Astrocyte (in vitro differentiated cells and primary cell): ENCODE data around the gene NUP98. TPM values are rescaled to one million over a fixed set of nuclear protein-coding genes. Genes with fewer than 3 reads are reported as not detected.

Experiments used
- DNase-seq: peaks from one replicate; pipeline ENCODE4 v3.0.0-alpha.2; 2010; ENCODE audit warnings: low read depth
- FAIRE-seq: peaks from 2 replicates; lab custom pipeline; 2011; peaks lifted over from hg19 to GRCh38; lab: Jason Lieb, UNC
- H2AFZ ChIP-seq: 2 replicates; pipeline ENCODE4 v1.6.0; 2012; ENCODE audit warnings: low read depth, low read length, inconsistent platforms
- H3K27ac ChIP-seq: 2 replicates; pipeline ENCODE4 v1.5.1; 2011; ENCODE audit warnings: low read depth, low read length, inconsistent platforms
- H3K27me3 ChIP-seq: 2 replicates; pipeline ENCODE4 v1.6.0; 2011; ENCODE audit warnings: low read length, inconsistent platforms; ENCODE audit not compliant: insufficient read depth
- H3K36me3 ChIP-seq: 2 replicates; pipeline ENCODE4 v1.5.1; 2011; ENCODE audit warnings: low read length, inconsistent platforms; ENCODE audit not compliant: insufficient read depth
- H3K4me1 ChIP-seq: 2 replicates; pipeline ENCODE4 v1.5.1; 2011; ENCODE audit warnings: low read length, inconsistent platforms; ENCODE audit not compliant: insufficient read depth
- H3K4me2 ChIP-seq: 2 replicates; pipeline ENCODE4 v1.6.0; 2012; ENCODE audit warnings: low read length, inconsistent platforms
- H3K4me3 ChIP-seq: 2 replicates; pipeline ENCODE4 v1.5.1; 2011; ENCODE audit warnings: low read depth, mild to moderate bottlenecking, low read length, inconsistent platforms; ENCODE audit not compliant: insufficient read depth
- H3K79me2 ChIP-seq: 2 replicates; pipeline ENCODE4 v1.6.0; 2012; ENCODE audit warnings: mild to moderate bottlenecking, low read length, inconsistent platforms; ENCODE audit not compliant: insufficient read depth
- H3K9ac ChIP-seq: 2 replicates; pipeline ENCODE4 v1.6.0; 2012; ENCODE audit warnings: mild to moderate bottlenecking, low read length, inconsistent platforms
- H3K9me3 ChIP-seq: 2 replicates; pipeline ENCODE4 v1.5.1; 2012; ENCODE audit warnings: low read depth, mild to moderate bottlenecking, low read length, inconsistent platforms; ENCODE audit not compliant: insufficient read depth
- H4K20me1 ChIP-seq: 2 replicates; pipeline ENCODE4 v1.6.0; 2012; ENCODE audit warnings: low read length, inconsistent platforms; ENCODE audit not compliant: insufficient read depth
- H3K27ac Mint-ChIP-seq: one replicate; pipeline ENCODE4 v1.8.0; 2021; ENCODE audit warnings: mild to moderate bottlenecking, mixed read lengths; ENCODE audit not compliant: unreplicated experiment
- H3K27me3 Mint-ChIP-seq: one replicate; pipeline ENCODE4 v1.8.0; 2021; ENCODE audit warnings: low read depth, mixed read lengths; ENCODE audit not compliant: unreplicated experiment
- H3K36me3 Mint-ChIP-seq: one replicate; pipeline ENCODE4 v1.8.0; 2021; ENCODE audit warnings: low read depth, mixed read lengths; ENCODE audit not compliant: unreplicated experiment
- H3K4me1 Mint-ChIP-seq: one replicate; pipeline ENCODE4 v1.8.0; 2021; ENCODE audit warnings: low read depth, mixed read lengths; ENCODE audit not compliant: unreplicated experiment
- H3K4me3 Mint-ChIP-seq: one replicate; pipeline ENCODE4 v1.8.0; 2021; ENCODE audit warnings: mild to moderate bottlenecking, moderate library complexity, mixed read lengths; ENCODE audit not compliant: unreplicated experiment
- H3K9me3 Mint-ChIP-seq: one replicate; pipeline ENCODE4 v1.8.0; 2021; ENCODE audit warnings: mild to moderate bottlenecking, mixed read lengths; ENCODE audit not compliant: unreplicated experiment
- CTCF ChIP-seq: IDR thresholded peaks from 2 replicates; pipeline ENCODE4 v1.5.1; 2011; ENCODE audit warnings: low read depth, mild to moderate bottlenecking, inconsistent platforms, low read length, moderate library complexity; ENCODE audit not compliant: insufficient read depth
- EZH2 ChIP-seq: IDR thresholded peaks from 2 replicates; pipeline ENCODE4 v1.6.1; 2012; ENCODE audit warnings: mild to moderate bottlenecking, low read length, inconsistent platforms; ENCODE audit not compliant: insufficient read depth
- total RNA-seq: library from RNA; stranded (reverse); gene quantifications from 2 replicates; pipeline ENCODE4 v1.2.1, GENCODE V29; 2021

The NUP98 gene
- total RNA-seq, 1 donor from 2014 or later = 81.2 TPM

GRCh38 chr11:3684129-3684818 lies 113.1 kb downstream of the NUP98 start:
- DNase-seq = no peak
- no peak overlapping the region for H3K4me3 Mint-ChIP-seq
- Histone ChIP-seq H3K27me3 (no peaks in the 10 kb centered on the region), H3K4me3 (no peak overlapping the region), H3K36me3 (peaks cover 71% of the 10 kb centered on the region), H3K9me3 (no peaks in the 10 kb centered on the region), H2AFZ (no peak overlapping the region), H3K79me2 (no peaks in the 10 kb centered on the region), H3K9ac (no peak overlapping the region), H3K4me1 (no peaks in the 10 kb centered on the region), H4K20me1 (peaks cover 20% of the 10 kb centered on the region), H3K27ac (no peak overlapping the region), H3K4me2 (no peak overlapping the region)
- H3K27me3 Mint-ChIP-seq = no peaks in the 10 kb centered on the region
- TF ChIP-seq CTCF (no peak), EZH2 (no peak)
- no peak for FAIRE-seq
- H3K9me3 Mint-ChIP-seq = no peaks in the 10 kb centered on the region
- H3K4me1 Mint-ChIP-seq = peaks cover 2% of the 10 kb centered on the region
- H3K36me3 Mint-ChIP-seq = peaks cover 32% of the 10 kb centered on the region
- H3K27ac Mint-ChIP-seq = no peak overlapping the region

- no peaks in the 10 kb centered on the region for H3K4me1 ChIP-seq
- H3K27ac Mint-ChIP-seq = no peak overlapping the region
- H3K27me3 ChIP-seq = no peaks in the 10 kb centered on the region
- no peak overlapping the region for H3K4me3 ChIP-seq
- H2AFZ ChIP-seq = no peak overlapping the region
- no peak overlapping the region for H3K27ac ChIP-seq
- no peaks in the 10 kb centered on the region for H3K9me3 Mint-ChIP-seq
- no peak overlapping the region for H3K4me2 ChIP-seq
- H4K20me1 ChIP-seq = peaks cover 20% of the 10 kb centered on the region
- H3K79me2 ChIP-seq = no peaks in the 10 kb centered on the region
- H3K27me3 Mint-ChIP-seq = no peaks in the 10 kb centered on the region
- H3K36me3 ChIP-seq = peaks cover 83% of the 10 kb centered on the region
- peaks cover 2% of the 10 kb centered on the region for H3K4me1 Mint-ChIP-seq
- H3K4me3 Mint-ChIP-seq = no peak overlapping the region
- TF ChIP-seq CTCF (no peak), EZH2 (no peak)
- no peak for FAIRE-seq
- peaks cover 38% of the 10 kb centered on the region for H3K36me3 Mint-ChIP-seq
- DNase-seq = no peak
- H3K9me3 ChIP-seq = no peaks in the 10 kb centered on the region
- H3K9ac ChIP-seq = no peak overlapping the region
Observed at GRCh38 chr11:3683039-3683438, 114.3 kb downstream of the NUP98 start.

- H3K27me3 ChIP-seq = no peaks in the 10 kb centered on the region
- H3K4me3 ChIP-seq = no peak overlapping the region
- no peak overlapping the region for H3K4me2 ChIP-seq
- Mint-ChIP-seq H3K27me3 (no peaks in the 10 kb centered on the region), H3K36me3 (peaks cover 21% of the 10 kb centered on the region), H3K9me3 (no peaks in the 10 kb centered on the region), H3K4me3 (no peak overlapping the region), H3K27ac (no peak overlapping the region), H3K4me1 (peaks cover 6% of the 10 kb centered on the region)
- no peak overlapping the region for H2AFZ ChIP-seq
- peaks cover 66% of the 10 kb centered on the region for H3K36me3 ChIP-seq
- no peaks in the 10 kb centered on the region for H3K79me2 ChIP-seq
- no peak overlapping the region for H3K9ac ChIP-seq
- DNase-seq = no peak
- no peak overlapping the region for H3K27ac ChIP-seq
- H3K4me1 ChIP-seq = peaks cover 6% of the 10 kb centered on the region
- FAIRE-seq = no peak
- TF ChIP-seq CTCF (no peak), EZH2 (no peak)
- H4K20me1 ChIP-seq = peaks cover 17% of the 10 kb centered on the region
- H3K9me3 ChIP-seq = no peaks in the 10 kb centered on the region
Observed at GRCh38 chr11:3679077-3679476, 118.3 kb downstream of the NUP98 start.
